GM21526 (cell line): ENCODE data around the gene PRCD.
"Not testable (repeated sequence)": the region's sequence is repeated elsewhere in the genome, so short reads cannot be mapped to it uniquely, and the experiment has no call there.

Experiments
- ATAC-seq: cut with Tn5 transposase; IDR thresholded peaks from one replicate; pipeline ENCODE4 v1.9.1; 2021; ENCODE audit warnings: moderate library complexity; ENCODE audit not compliant: unreplicated experiment, low FRiP score

Gene PRCD

DNA sequence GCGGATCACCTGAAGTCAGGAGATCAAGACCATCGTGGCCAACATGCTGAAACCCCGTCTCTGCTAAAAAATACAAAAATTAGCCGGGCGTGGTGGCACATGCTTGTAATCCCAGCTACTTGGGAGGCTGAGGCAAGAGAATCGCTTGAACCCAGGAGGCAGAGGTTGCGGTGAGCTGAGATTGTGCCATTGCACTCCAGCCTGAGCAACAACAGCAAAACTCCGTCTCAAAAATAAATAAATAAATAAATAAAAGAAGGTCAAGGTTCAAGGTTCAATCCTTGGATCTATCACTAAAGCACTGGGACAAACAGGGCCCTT is 14.4 kb upstream of the PRCD start:
- not testable (repeated sequence) for ATAC-seq

DNA sequence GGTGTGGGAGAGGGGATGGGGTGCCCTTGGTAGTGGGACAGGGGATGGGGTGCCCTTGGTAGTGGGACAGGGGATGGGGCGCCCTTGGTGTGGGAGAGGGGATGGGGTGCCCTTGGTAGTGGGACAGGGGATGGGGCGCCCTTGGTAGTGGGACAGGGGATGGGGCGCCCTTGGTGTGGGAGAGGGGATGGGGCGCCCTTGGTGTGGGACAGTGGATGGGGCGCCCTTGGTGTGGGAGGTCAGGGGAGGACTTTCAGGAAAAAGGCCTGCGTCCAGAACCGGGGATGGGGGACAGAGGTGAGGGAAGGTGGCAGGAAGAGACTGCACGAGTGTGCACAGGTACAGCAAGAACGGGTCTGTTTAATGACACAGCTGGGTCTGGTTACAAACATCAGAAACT is 12.8 kb upstream of the PRCD start:
- not testable (repeated sequence) for ATAC-seq

DNA sequence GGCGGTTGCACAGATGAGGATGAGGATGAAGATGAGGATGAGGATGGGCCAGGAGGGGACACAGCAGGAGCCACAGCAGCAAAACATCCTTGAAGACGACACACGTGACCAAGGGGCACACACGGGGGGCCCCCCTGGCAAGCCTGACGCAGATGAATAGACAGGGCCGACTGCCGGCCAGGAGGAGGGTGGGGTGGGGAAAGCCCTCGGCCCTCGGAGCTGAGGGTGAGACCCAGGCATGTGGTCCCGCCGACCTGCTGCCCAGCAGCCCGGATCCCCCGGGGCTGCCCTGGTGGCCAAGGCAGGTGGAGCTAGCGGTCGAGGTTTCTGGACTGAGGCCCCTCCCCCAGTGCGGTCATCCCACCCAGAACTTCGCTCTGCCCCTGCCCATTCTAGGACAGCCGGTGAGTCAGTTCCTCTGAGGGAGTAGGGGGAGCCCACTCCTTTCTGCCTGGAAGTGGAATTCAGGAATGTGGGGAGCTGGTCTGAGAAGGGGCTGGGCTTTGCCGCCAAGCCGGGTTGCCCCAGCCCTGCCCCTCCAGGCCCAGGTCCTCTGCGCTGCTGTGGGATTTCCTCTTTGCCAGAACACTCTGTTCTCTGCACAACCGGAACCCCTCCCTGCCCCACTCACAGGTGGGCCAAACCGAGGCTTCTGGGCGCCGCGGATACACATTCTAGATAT is 12.3 kb upstream of the PRCD start:
- ATAC-seq: no peak

DNA sequence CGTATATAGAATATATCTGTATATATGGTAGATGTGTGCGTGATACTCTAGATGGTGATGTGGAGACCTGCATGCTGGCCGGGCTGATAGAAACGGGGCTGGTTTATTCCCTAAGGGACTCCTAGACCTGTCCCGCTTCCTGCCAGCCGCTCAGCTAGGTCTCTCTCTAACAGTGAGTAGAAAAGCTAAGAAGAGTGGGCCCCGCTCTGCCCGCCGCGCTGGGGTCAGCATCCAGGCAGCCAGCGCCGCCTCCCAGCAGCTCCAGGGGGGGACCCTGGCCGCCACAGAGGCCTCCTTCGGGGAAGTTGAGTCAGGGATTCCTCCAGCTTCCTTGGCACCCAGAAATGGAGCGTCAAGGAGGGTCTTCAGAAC is 11.7 kb upstream of the PRCD start:
- no peak for ATAC-seq

DNA sequence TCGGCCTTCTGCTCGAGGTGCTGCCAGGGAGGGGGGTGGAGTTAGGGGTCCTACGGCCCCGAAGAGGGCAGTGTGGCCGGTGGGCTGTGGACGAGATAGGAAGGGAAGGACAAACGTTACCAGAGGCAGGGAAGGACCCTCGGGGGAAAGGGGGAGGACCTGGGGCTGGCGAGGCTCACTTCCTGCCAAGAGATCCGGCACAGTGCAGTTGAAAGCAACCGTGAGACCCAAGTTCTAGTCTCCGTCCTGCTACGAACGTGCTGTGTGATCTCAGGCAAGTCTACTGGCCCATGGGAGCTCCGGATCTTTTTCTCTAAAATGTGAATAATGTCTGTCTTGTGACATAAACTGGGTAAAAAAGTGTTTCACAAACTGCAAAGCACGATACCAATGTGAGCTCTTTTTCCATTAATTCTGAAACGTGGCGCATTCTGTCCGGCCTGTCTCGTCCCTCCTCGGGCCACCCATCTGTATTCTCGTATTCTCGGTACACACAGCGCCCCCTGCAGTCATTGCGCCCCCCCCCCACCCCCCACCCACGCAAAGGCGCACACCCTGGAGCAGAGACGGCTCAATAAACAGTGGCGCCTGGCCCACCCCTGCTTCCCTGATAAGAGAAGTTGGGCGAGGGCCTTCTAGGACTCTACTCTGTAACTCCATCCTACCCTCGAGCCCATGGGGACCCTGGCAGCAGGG is 11.2 kb upstream of the PRCD start:
- no peak for ATAC-seq

DNA sequence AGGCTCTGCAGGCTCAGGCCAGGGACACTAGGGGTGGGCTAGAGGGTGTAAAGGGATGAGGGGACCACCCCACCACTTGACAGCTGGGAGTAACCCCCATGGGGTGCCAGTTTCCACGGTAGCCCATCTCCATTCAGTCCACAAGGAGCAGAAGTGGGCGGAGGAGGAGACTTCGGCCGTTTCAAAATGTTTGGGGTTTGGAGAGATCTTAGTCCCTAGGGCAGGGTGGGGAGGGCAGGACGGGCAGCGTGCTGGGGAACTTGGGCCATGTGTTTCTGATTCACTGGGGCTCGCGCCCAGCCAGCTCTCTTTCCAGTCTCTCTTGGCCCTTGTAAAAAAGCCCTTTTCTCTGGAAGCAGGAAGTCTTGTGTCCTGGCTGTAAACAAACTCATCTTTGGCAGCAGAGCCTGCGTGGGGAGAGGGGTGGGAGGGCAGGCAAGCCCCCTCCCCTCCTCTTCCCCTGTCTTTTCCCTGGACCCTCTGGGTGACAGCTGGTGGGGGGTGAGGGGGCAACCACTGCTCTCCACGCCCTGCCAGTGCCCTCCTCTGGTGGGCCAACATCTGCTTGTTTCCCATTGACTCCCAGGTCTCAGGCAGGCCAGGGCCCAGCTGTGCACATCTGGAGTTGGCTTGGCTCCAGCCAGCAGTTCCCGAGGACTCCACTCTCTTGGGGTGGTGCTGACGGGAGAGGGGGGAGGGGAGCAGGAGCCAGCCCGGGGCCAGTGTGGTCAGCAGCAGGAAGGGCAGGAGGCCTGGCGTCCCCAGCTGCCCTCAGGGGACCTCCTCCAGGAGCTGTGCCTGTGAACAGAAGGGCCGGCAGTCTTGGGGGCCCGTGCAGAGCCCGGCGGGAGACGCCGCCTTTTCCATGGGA is 10.4 kb upstream of the PRCD start:
- no peak for ATAC-seq

DNA sequence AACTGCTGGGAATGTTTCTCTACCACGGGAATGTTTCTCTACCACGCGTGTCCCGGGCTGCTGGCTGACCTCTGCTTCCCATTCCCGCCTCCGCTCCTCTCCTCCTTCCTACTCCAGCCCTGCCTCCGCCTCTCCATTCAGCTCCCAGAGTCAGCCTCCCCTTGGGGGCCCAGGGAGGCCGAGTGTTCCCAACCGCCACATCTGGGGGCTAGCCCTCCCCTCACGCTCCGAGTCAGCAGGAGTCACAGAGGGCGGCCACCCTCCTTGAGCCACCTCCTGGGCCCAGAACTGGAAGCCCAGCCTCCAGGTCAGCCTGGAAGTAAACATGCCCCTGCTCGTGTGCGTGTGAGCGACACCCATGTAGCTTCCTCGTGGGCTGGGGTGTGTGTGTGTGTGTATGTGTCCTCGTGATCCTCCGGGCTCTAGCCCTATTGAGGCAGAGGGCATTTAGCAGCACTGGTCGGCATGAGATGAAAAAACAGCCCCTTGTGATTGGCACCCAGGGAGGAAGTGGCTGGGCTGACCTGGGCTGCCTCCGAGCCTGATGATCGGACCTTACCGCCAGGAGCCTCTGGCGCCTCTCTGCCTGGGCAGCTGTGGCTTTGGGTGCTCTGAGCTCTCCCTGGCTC is 9.6 kb upstream of the PRCD start:
- no peak for ATAC-seq

DNA sequence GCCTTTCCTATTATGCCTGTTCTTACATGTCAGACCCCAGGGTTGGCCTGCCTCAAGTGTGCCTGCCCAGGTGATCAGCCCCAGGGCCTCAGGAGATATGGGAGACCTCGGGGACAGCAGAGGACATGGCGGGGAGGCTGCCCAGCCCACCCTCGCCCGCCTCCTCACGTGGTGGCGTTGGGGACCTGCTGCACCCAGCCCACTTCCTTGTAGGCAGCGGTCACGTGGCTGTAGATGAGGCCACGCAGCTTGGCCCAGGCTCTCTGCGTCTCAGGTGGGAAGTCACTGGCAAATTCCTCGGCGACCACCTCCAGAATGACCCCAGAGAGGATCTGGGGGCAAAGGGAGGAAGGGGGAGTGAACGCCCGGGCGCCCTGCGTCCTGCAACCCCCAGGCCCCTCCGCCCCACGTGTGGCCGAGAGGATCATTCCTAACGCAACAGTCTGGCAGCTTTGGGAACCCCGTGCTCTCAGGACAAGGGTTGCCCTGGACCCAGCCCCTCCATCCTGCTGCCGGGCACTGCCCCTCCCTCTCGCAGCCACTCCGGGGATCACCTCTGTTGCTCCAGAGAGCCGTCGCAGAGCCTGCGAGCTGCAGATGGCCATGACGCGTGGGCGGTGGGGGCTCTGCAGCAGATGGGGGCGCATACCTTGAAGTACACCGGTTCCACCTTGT is 8.9 kb upstream of the PRCD start:
- no peak for ATAC-seq

DNA sequence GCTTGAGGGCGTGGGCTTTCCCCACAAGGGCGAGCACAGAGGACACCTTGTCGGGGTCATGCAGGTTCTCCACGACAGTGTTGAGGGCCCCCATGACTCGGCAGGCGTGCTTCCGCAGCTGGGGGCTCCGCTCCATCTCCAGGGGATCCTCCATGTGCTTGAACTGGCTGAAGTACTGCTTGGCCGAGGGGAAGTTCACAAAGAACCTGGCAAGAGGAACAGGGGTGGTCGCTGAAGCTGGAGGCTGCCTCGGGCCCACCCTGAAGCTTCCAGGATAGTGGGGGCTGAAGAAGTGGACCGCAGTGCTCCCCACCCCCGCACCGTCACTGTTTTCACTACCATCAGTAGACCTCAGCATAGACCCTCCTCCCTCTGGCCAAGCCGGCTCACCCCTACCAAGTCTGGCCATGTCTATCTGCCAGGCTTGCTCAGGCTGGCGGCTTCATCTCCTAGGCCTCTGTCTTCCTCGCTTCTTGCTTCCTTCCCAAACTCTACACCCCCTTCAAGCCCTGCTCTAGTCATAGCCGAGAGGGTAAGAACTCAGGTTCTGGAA is 8.3 kb upstream of the PRCD start:
- no peak for ATAC-seq

DNA sequence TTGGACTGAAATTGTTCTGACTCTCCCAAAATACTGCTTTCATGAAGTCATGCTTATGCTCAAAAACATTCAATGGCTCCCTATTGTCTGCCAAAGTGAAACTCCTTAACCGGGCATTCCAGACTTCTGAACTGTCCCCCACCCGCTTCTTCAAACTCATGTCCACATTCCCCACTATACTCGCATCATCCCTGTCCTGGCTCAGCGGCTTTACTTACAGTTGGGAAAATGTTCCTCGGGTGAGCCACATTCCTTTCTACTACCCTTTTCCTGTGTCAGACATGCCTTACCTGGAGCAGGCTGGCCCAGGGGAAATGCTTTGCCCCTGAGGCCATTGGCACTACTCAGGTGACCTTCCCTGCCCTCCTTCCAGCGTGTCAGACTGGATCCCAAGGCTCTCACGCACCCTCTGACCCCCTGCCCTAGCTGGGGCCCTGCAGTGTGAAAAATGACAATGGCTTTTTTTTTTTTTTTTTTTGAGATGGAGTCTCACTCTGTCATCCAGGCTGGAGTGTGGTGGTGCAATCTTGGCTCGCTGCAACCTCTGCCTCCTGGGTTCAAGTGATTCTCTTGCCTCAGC is 7.7 kb upstream of the PRCD start:
- no peak for ATAC-seq

DNA sequence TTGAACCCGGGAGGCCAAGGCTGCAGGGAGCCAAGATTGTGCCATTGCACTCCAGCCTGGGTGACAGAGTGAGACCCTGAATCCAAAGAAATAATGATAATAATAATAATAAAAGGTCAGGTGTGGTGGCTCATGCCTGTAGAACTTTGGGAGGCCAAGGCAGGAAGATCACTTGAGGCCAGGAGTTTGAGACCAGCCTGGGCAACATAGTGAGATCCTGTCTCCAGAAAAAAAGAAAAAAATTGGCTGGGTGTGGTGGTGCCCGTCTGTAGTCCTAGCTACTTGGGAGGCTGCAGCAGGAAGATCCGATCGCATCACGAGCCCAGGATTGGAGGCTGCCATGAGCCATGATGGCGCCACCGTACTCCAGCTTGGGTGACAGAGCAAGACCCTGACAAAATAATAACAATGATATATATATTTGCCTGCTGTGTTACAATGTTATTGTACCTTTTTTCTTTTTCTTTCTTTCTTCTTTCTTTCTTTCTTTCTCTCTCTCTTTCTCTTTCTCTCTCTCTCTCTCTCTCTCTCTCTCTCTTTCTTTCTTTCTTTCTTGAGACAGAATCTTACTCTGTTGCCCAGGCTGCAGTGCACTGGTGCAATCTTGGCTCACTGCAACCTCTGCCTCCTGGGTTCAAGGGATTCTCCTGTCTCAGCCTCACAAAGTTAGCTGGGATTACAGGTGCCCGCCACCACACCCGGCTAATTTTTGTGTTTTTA is 6.0 kb upstream of the PRCD start:
- ATAC-seq: not testable (repeated sequence)

DNA sequence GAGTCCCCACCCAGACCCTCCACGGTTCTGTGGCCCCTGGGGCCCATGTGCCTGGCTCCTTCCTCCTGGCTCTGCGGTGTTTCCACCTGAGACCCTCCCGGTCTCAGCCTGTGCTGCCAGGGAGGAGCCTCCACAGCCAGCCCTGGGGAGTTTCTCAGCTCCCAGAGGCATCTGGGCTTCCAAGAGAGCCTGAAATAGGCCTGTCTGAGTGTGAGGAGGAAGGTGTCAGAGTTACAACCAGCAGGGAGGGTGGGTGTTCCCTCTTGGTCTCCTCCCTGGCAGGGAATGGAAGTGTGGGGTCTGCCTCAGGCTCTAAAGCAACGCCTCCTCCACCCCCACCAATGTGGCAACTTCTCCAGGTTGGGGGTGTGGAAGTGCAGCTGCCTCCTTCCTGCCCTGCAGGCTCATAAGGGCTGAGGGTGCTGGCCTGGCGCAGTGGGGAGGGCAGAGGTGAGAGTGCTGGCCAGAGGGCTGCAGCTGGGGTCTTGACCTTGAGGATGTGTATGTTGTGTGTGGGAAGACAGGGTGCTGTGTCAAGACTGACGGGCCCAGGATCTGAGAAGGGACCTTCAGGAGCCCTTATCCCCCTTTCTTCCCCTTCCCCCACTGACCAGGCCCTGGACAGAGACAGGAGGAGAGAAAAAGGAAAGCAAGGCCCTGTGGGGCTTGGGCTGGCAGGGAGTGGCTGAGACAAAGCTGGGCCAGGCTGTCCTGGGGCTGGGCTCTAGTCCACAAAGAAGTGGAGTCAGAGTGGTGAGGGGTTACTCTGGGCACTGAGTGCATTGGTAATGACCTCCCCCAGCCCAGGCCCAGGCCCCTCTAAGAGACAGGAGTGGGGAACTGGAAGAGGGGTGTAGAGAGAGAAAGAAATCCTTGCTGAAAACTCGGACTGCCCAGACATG is 4.8 kb upstream of the PRCD start:
- ATAC-seq: no peak

DNA sequence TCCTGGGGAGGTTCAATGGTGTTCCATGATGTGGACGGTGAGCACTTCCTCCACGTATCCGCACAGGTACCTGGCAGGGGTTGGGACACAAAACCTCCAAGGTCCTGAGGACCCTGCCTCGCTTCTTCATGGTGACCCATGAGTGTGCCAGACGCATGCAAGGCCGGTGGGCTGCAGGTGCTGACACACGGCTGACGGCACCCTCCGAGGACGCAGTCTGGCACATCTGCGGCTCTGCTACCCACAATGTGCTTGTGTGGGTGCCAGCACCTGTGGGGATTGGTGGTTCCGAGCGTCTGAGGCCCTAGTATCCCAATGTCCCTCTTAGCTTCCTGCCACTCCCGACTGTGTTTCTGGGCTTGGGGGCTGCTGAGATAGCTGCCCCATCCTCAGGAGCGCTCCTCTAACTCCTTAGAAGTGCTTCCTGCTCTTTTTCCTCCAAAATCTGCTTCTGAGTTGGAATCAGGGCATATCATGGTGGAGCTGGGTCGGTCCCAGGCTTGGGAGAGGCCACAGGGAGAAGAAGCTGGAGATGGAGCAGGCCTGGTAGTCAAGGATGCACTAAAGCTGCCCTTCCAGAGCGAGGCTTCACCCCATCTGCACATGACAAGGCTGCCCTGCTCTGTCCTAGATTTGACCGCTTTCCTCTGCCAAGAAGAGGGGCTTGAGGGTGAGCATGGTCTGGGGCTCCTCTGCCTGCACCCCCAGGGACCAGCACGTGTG is 3.9 kb upstream of the PRCD start:
- ATAC-seq: no peak

DNA sequence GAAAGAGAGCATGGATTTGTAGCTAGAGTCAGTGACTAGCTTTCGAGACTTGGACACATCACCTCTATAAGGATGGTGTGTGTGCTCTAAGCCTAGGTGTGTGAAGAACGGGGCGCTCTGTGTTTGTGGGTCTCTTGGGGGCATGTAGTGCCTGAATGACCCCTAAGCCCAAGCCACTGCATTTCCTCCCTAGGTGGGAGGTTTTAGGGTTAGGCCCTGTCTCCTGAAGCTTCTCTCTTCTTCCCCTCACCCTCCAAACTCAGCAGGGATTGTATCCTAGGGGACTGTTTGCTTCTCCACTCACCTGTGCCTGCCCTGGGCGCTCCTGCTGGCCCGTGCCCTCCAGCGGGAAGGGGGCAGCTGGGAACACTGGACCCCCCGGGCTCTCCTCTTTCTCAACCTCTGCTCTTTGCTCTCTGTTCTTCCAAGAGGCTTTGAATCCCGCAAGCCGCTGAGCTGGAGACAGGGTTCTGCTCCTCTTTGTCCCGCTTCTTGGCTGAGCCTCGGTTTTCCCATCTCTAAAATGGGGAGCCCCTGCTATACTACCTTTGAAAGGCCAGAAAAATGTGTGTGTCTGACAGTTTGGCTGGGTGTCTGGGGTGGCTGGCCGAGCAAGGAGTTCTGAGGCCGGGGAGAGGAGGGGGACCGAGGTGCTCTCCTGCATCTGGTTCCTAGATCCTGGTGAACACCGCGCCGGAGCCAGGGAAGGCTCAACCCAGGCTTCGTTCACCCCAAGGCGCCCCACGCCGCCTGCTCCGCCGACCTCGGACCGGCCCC is 3.1 kb upstream of the PRCD start:
- ATAC-seq: no peak

DNA sequence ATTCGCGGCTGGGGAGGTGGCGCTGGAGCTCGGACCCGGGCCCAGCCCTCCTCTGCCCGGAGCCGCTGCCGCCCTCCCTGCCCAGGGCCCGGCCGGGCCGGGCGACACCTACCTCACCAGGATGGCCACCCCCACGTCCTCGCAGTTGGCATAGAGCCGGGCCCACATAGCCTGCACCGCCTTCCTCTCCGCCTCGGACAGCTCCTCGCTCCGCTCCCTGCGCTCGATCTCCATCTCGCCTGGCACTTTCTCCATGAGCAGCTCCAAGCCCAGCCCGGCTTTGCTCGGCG is 2.6 kb upstream of the PRCD start:
- ATAC-seq: no peak

DNA sequence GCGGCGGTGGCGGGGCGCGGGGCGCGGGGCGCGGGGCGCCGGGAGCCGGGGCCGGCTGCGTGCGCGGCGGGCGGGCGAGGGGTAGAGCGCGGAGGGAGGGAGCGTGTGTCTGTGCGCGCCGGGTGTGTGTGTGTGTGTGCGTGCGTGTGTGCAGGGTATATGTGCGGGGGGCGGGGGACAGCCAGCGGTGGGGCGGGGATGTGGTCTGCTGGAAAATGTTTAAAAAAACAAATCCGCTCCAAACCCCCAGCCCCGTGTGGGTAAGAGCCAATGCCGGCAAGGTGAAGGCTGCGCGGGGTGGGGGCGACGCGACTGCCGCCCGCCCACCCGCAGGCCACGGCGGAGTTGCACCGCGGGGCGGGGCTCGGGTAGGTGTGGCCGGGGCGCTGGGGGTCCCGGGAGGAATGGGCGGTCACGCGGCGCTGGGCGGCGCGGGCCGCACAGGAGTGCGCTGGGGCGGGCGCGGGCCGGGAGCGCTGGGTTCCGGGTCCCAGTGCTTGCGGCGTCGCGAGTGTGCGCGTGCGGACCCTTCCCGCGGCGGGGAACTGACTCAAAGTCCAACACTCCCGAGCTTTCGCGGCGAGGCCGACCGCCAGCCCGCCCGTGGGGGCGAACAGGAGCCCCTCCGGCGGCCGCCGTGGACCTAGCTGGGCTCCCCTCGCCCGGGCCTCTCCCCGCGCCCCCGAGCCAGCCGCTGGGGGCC is 2.1 kb upstream of the PRCD start, which contains the start of gene CYGB:
CYGB (minus strand) TSS at position 132 of the 703 bp plus-strand sequence. CDS start 167 bp downstream, outside the sequence.
- no peak for ATAC-seq
